ENCODE results near the gene DYNLRB2. TPM values are rescaled to one million over a fixed set of nuclear protein-coding genes. Genes with fewer than 3 reads are reported as not detected.

Gene DYNLRB2
- total RNA-seq, 2 experiments from 2014 or later: not detected

DNA sequence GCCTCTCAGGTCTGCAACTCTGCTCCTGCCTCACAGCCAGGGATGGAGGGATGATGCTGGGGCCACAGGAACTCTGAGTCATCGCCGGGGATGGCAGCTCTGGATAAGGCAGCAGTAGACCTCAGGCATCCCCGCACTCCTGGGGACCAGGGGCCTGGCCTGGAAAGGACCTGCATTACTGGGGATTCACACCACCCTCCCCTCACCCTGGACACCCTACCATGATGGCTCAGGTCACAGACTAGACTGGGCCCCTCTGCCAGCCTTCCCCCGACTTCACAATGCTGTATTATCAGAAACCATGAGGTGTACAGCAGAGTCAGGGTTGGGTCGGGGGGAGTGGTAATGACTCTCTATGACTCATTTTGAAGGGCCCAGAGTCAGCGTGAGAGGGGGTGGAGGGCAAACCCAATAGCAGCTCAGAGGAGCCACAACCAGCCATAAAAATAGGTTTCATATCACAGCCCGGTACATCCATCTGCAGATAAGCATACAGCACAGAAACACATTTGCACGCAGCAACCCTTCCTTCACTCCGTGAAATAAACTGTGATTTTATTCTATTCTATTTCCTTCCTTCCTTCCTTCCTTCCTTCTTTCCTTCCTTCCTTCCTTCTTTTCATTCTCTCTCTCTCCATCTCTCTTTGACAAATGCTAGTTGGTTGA lies 28.8 kb downstream of the DYNLRB2 start:
- peak; percentile 94 for DNase-seq
- H3K36me3 Mint-ChIP-seq (ENCODE audit: low read depth): no peaks in the 10 kb centered on the region
- CTCF ChIA-PET: interaction anchor here (1.0 kb wide), 2 partner anchors 11 to 43 kb away, joined by 3 to 4 read pairs; no protein-coding TSS in a partner anchor
- POLR2A ChIA-PET: interaction anchor here (0.8 to 1.6 kb wide), 4 partner anchors 8 to 14 kb away, joined by 3 to 5 read pairs (median 4); no protein-coding TSS in a partner anchor
- intact Hi-C loops (cut with micrococcal nuclease): loop anchor here (1.0 kb wide), 1 partner anchor 11 kb away; no protein-coding TSS in a partner anchor
- H3K4me3 Mint-ChIP-seq: peak overlapping the region; percentile 35
- ATAC-seq: peak; percentile 98
- H3K27me3 Mint-ChIP-seq: no peaks in the 10 kb centered on the region
- peaks cover 34% of the 10 kb centered on the region for H3K4me1 Mint-ChIP-seq (ENCODE audit: low read depth)
- no peaks in the 10 kb centered on the region for H3K9me3 Mint-ChIP-seq
- TF ChIP-seq, protein P1, sequence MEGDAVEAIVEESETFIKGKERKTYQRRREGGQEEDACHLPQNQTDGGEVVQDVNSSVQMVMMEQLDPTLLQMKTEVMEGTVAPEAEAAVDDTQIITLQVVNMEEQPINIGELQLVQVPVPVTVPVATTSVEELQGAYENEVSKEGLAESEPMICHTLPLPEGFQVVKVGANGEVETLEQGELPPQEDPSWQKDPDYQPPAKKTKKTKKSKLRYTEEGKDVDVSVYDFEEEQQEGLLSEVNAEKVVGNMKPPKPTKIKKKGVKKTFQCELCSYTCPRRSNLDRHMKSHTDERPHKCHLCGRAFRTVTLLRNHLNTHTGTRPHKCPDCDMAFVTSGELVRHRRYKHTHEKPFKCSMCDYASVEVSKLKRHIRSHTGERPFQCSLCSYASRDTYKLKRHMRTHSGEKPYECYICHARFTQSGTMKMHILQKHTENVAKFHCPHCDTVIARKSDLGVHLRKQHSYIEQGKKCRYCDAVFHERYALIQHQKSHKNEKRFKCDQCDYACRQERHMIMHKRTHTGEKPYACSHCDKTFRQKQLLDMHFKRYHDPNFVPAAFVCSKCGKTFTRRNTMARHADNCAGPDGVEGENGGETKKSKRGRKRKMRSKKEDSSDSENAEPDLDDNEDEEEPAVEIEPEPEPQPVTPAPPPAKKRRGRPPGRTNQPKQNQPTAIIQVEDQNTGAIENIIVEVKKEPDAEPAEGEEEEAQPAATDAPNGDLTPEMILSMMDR (IDR thresholded peaks at IDR 0.05): no peak
- H3K27ac Mint-ChIP-seq: peak overlapping the region; percentile 89

DNA sequence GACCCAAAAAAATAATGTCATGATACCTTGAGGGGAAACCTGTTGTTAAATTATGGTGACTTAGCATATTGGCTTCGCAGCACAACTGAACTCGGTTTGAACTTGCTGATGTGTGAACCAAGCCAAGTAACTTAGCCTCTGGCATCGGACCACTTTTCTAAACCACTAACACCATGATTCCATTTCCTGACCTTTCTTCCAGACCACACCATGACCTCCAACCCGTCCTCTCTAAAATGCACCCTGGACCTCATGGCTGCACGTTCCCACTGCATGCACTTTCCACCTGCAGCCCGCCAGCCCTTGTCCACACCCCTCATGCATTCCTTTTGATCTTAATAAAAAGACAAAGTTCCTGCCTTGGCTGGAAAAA lies 29.3 kb downstream of the DYNLRB2 start:
- intact Hi-C loops (cut with micrococcal nuclease): no loop called here
- H3K9me3 Mint-ChIP-seq: no peaks in the 10 kb centered on the region
- H3K4me3 Mint-ChIP-seq: peak overlapping the region; percentile 35
- TF ChIP-seq, protein P1 (IDR thresholded peaks at IDR 0.05): no peak
- peak; percentile 50 for DNase-seq
- POLR2A ChIA-PET: interaction anchor here (1.3 to 1.6 kb wide), 2 partner anchors 10 to 13 kb away, joined by 3 to 5 read pairs; no protein-coding TSS in a partner anchor
- no peaks in the 10 kb centered on the region for H3K27me3 Mint-ChIP-seq
- ATAC-seq: peak; percentile 29
- CTCF ChIA-PET: interaction anchor here (1.0 kb wide), 1 partner anchor 43 kb away, joined by 4 read pairs; no protein-coding TSS in a partner anchor
- peak overlapping the region; percentile 89 for H3K27ac Mint-ChIP-seq
- H3K36me3 Mint-ChIP-seq (ENCODE audit: low read depth): no peaks in the 10 kb centered on the region
- peaks cover 30% of the 10 kb centered on the region for H3K4me1 Mint-ChIP-seq (ENCODE audit: low read depth)

DNA sequence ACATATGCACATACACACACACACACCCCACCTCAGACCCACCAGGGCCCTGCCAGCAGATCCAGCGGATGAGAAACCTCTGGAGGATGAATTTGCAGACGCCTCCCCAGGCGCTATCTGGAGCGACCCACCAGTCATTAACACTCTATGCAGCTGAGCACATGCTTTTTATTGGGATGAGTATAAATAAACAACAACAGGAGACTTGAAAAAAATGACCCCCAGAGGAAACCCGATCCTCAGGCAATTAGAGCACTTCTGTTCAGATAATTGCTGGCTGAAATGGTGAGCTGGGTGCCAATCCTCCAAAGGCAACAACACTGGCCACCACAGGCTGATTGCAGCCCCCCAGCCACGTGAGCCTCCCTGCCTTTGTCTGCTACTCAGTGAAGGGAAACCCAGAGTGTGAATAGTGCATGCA lies 32.9 kb downstream of the DYNLRB2 start:
- Mint-ChIP-seq H3K27me3 (no peaks in the 10 kb centered on the region), H3K9me3 (no peaks in the 10 kb centered on the region), H3K4me1 (ENCODE audit: low read depth) (peaks cover 26% of the 10 kb centered on the region), H3K36me3 (ENCODE audit: low read depth) (no peaks in the 10 kb centered on the region), H3K4me3 (no peak overlapping the region), H3K27ac (no peak overlapping the region)
- ChIA-PET POLR2A (no interaction called here), CTCF (no interaction called here)
- ATAC-seq (no peak), DNase-seq (no peak)
- TF ChIP-seq, protein P1 (IDR thresholded peaks at IDR 0.05): no peak
- intact Hi-C loops (cut with micrococcal nuclease): no loop called here

DNA sequence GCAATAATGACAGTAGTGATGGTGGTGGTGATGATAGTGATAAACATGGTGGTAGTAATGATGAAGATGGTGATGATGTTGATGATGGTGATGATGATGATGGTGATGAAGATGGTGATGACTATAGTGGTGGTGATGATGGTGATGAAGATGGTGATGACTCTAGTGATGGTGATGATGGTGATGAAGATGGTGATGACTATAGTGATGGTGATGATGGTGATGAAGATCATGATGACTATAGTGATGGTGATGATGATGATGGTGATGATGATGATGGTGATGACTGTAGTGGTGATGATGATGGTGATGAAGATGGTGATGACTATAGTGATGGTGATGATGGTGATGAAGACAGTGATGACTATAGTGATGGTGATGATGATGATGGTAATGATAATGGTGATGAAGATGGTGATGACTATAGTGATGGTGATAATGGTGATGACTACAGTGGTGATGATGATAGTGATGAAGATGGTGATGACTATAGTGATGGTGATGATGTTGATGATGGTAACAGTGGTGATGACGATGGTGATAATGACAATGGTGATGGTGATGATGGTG lies 35.6 kb downstream of the DYNLRB2 start:
- no peak overlapping the region for H3K4me3 Mint-ChIP-seq
- H3K4me1 Mint-ChIP-seq (ENCODE audit: low read depth): peaks cover 27% of the 10 kb centered on the region
- intact Hi-C loops (cut with micrococcal nuclease): no loop called here
- H3K27me3 Mint-ChIP-seq: no peaks in the 10 kb centered on the region
- TF ChIP-seq, protein P1 (IDR thresholded peaks at IDR 0.05): no peak
- DNase-seq (no peak), ATAC-seq (no peak)
- no peak overlapping the region for H3K27ac Mint-ChIP-seq
- CTCF ChIA-PET: interaction anchor here (2.0 kb wide), 1 partner anchor 49 kb away, joined by 9 read pairs; no protein-coding TSS in a partner anchor
- POLR2A ChIA-PET: no interaction called here
- H3K9me3 Mint-ChIP-seq: no peaks in the 10 kb centered on the region
- H3K36me3 Mint-ChIP-seq (ENCODE audit: low read depth): no peaks in the 10 kb centered on the region

Measured in activated CD8-positive, alpha-beta T cell treated with anti-CD3 and anti-CD28 coated beads for 36 hours (primary cell).